Measurements from ENCODE around the gene KRT33A. TPM values are rescaled to one million over a fixed set of nuclear protein-coding genes. Genes with fewer than 3 reads are reported as not detected.
A peak's percentile ranks its signal among the peaks of the same experiment; 100 is the strongest.

The KRT33A gene
- total and polyA plus RNA-seq, 3 donors from 2014 or later: 0.50 to 3.1 (median 2.3) TPM

DNA sequence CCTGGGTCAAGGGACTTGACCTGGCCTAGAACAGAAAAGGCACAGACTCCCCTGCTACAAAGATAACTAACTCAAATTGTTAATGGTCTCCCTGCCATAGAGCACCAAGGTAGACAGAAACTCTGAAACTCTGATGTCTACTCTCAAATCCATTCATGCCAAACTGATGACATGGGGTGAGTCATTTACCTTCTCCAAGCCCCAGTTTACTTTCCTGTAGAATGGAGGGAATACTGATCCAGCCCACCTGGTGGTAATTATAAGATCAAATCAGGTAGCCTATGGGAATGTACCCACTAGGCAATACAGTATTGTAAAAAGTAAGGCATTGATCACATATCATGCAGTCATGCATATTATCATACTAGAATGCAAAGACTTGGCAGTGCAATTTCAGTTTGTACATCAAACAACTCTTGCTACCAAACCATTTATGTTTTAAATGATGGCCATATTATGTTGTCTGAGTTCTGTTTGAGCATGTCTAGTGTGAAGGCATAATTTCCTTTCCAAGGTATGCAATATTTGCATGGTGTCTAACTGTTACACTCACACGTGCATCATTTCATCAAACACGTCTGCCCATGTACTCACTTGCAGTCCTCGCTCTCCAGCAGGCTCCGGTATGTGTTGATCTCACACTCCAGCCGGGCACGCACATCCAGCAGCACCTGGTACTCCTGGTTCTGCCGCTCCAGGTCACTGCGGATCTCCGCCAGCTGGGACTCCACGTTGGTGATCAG is 43.8 kb upstream of the KRT33A start:
- DNase-seq: no peak
- H3K4me3 ChIP-seq: no peak overlapping the region
- H3K27me3 ChIP-seq: no peaks in the 10 kb centered on the region
- no peak for TF ChIP-seq POLR2A (IDR thresholded peaks at IDR 0.05)
- TF ChIP-seq, protein P1, sequence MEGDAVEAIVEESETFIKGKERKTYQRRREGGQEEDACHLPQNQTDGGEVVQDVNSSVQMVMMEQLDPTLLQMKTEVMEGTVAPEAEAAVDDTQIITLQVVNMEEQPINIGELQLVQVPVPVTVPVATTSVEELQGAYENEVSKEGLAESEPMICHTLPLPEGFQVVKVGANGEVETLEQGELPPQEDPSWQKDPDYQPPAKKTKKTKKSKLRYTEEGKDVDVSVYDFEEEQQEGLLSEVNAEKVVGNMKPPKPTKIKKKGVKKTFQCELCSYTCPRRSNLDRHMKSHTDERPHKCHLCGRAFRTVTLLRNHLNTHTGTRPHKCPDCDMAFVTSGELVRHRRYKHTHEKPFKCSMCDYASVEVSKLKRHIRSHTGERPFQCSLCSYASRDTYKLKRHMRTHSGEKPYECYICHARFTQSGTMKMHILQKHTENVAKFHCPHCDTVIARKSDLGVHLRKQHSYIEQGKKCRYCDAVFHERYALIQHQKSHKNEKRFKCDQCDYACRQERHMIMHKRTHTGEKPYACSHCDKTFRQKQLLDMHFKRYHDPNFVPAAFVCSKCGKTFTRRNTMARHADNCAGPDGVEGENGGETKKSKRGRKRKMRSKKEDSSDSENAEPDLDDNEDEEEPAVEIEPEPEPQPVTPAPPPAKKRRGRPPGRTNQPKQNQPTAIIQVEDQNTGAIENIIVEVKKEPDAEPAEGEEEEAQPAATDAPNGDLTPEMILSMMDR (IDR thresholded peaks at IDR 0.05): no peak
- H3K9me3 ChIP-seq: no peaks in the 10 kb centered on the region
- 87 to 94% methylated on average over 10 of the region's 10 CpGs for WGBS, 2 donors
- intact Hi-C loops (cut with DNase I; ENCODE audit: low total_unique reads): no loop called here
- H3K36me3 ChIP-seq (ENCODE audit: low read depth, missing control alignments): no peaks in the 10 kb centered on the region
- peaks cover 9% of the 10 kb centered on the region for H3K4me1 ChIP-seq
- no peak overlapping the region for H3K27ac ChIP-seq

DNA sequence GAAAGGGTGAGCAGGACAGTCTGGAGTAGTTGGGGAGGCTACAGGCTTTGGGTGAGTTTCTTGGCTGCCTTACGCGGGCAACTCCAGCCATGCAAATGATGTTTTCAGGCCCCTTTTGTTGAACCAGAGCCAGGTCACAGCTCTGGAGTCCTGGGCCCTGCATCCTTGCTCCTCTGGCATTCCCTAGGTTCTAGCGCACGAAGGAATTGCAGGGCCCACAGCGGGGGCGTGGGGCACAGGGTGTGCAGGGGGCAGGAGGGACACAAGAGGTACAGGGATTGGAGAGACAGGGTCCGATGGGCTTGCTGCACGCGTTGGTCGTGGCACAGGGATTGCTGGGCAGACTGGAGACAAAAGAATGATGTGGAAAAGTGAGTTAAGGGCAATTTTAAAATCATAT is 43.2 kb upstream of the KRT33A start:
- Histone ChIP-seq H3K27ac (peak overlapping the region in 1 of 2 donors; percentile 39), H3K4me1 (peaks cover 9% of the 10 kb centered on the region), H3K27me3 (no peaks in the 10 kb centered on the region), H3K4me3 (no peak overlapping the region), H3K36me3 (ENCODE audit: low read depth, missing control alignments) (no peaks in the 10 kb centered on the region), H3K9me3 (no peaks in the 10 kb centered on the region)
- TF ChIP-seq, protein P1 (IDR thresholded peaks at IDR 0.05): no peak
- TF ChIP-seq POLR2A (IDR thresholded peaks at IDR 0.05): no peak
- intact Hi-C loops (cut with DNase I; ENCODE audit: low total_unique reads): no loop called here
- 69 to 74% methylated on average over 10 of the region's 10 CpGs for WGBS, 2 donors
- no peak for DNase-seq

DNA sequence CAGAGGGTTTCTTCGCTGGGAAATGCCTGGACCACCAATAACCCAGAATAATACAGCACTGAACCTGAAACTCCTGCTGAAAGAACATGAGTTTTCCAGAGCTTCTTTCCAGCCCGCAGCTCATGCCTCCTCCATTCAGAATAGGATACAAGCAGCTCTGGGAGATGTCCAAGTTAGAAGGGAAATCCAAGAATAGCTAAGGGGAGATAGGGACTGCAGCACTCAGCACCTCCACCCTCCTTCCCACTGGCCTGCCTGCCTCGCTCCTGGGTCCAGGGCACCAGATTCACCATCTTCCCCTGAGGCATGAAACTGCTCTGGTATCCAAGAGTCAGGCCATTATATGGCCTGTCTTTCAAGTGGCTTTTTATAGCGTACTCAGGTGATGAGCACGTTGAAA is 42.7 kb upstream of the KRT33A start:
- no peak for DNase-seq
- no peaks in the 10 kb centered on the region for H3K9me3 ChIP-seq
- intact Hi-C loops (cut with DNase I; ENCODE audit: low total_unique reads): no loop called here
- H3K4me1 ChIP-seq: peaks cover 9% of the 10 kb centered on the region
- no peak overlapping the region for H3K4me3 ChIP-seq
- 56 to 60% methylated on average over 5 of the region's 5 CpGs for WGBS, 2 donors
- H3K36me3 ChIP-seq (ENCODE audit: low read depth, missing control alignments): no peaks in the 10 kb centered on the region
- peak overlapping the region; percentile 22 to 39 for H3K27ac ChIP-seq
- no peaks in the 10 kb centered on the region for H3K27me3 ChIP-seq
- TF ChIP-seq POLR2A (IDR thresholded peaks at IDR 0.05): no peak

DNA sequence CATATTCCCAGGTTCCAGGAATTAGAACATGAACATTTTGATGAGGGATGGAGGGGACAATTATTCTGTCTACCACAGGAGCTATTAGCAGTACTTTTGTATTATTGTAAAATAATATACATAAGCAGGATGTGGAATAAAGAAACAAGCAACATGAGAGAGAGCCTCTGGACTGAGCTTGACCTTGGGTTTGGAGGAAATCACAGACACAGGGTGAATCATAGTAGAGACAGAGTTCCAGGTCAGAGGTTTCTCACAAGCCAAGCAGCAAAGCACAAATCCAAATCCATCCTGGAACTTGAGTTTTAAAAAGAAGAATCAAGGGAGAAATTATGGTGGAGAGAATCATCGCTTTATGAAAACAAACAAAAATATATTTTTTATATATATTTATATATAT is 41.6 kb upstream of the KRT33A start:
- H3K36me3 ChIP-seq (ENCODE audit: low read depth, missing control alignments): no peaks in the 10 kb centered on the region
- peaks cover 9% of the 10 kb centered on the region for H3K4me1 ChIP-seq
- H3K27ac ChIP-seq: peak overlapping the region in 1 of 2 donors; percentile 22
- no peaks in the 10 kb centered on the region for H3K27me3 ChIP-seq
- DNase-seq: no peak
- H3K9me3 ChIP-seq: no peaks in the 10 kb centered on the region
- TF ChIP-seq, protein P1 (IDR thresholded peaks at IDR 0.05): no peak
- no peak for TF ChIP-seq POLR2A (IDR thresholded peaks at IDR 0.05)
- 77 to 86% methylated on average over 1 of the region's 1 CpG for WGBS, 2 donors
- intact Hi-C loops (cut with DNase I; ENCODE audit: low total_unique reads): no loop called here
- no peak overlapping the region for H3K4me3 ChIP-seq

DNA sequence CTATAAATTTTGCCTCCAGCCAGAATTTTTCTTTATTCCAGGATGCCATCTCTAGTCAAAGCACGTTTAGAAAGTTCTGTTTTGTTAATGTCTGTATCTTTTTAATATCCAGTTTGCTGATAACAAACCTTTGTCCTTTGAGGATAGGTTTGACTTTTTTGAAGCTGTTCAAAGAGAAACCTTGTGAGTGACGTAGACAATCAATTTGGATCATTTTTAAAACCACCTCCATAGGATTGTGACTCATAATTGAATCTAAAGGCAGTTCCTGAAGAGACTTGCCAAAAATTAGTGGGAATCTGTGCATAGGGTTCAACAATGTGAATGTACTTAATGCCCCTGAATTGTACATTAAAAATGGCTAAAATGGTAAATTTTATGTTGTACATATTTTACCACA is 40.9 kb upstream of the KRT33A start:
- Histone ChIP-seq H3K27ac (no peak overlapping the region), H3K4me3 (no peak overlapping the region), H3K36me3 (ENCODE audit: low read depth, missing control alignments) (no peaks in the 10 kb centered on the region), H3K4me1 (peaks cover 9% of the 10 kb centered on the region), H3K27me3 (no peaks in the 10 kb centered on the region), H3K9me3 (no peaks in the 10 kb centered on the region)
- intact Hi-C loops (cut with DNase I; ENCODE audit: low total_unique reads): no loop called here
- no peak for TF ChIP-seq POLR2A (IDR thresholded peaks at IDR 0.05)
- TF ChIP-seq, protein P1 (IDR thresholded peaks at IDR 0.05): no peak
- DNase-seq: no peak
- 56 to 78% methylated on average over 2 of the region's 2 CpGs for WGBS, 2 donors
